Measurements from ENCODE around the gene ZNF714. TPM values are rescaled to one million over a fixed set of nuclear protein-coding genes. Genes with fewer than 3 reads are reported as not detected.
"Not testable (repeated sequence)": the region's sequence is repeated elsewhere in the genome, so short reads cannot be mapped to it uniquely, and the experiment has no call there.

ZNF714 gene
- total RNA-seq, 1 experiment from 2014 or later: 20.0 TPM

- TF ChIP-seq REST (IDR thresholded peaks at IDR 0.05; ENCODE audit: low read depth): no peak
- no peak for TF ChIP-seq EGR1 (IDR thresholded peaks at IDR 0.05; ENCODE audit: low read depth)
- no peak for TF ChIP-seq MAX (IDR thresholded peaks at IDR 0.05)
- TF ChIP-seq FOSL1 (IDR thresholded peaks at IDR 0.05; ENCODE audit: low read depth): no peak
- TF ChIP-seq CEBPB (IDR thresholded peaks at IDR 0.05; ENCODE audit: low read depth): no peak
- TF ChIP-seq EZH2phosphoT487 (IDR thresholded peaks at IDR 0.05; ENCODE audit: borderline replicate concordance): no peak
Observed at GRCh38 chr19:21138130-21138529, 56.1 kb downstream of the ZNF714 start (continued).

GRCh38 chr19:21141006-21141405 is 59.0 kb downstream of the ZNF714 start:
- CTCF ChIA-PET; H3K9ac ChIP-seq (ENCODE audit: low read length); H3K9me2 ChIP-seq (ENCODE audit: insufficient read depth); POLR2A ChIA-PET; H3K27ac ChIP-seq (ENCODE audit: low read depth, low read length); ATAC-seq; H4K20me1 ChIP-seq (ENCODE audit: insufficient read depth); H3K36me3 ChIP-seq (ENCODE audit: control insufficient read depth in 1 of 2, insufficient read depth in 2 of 2, low read length in 2 of 2); DNase-seq (ENCODE audit: low read depth, low spot score); RAD21 ChIA-PET (ENCODE audit: low non-redundant PET in 1 of 2, low total read pairs in 2 of 2, uncharacterized antibody in 2 of 2, unreplicated experiment in 2 of 2); H3K27me3 ChIP-seq (ENCODE audit: insufficient read depth, low read length); H3K9me3 ChIP-seq (ENCODE audit: control insufficient read depth in 1 of 2, insufficient read depth in 1 of 2, low read depth in 1 of 2, low read length in 2 of 2); BruUV-seq (replicated peaks); H3K4me2 ChIP-seq (ENCODE audit: low read length); H3K4me3 ChIP-seq (replicated peaks in 1 of 2; ENCODE audit: low read depth in 1 of 2, low read length in 2 of 2): not testable (repeated sequence)
- H3K4me1 ChIP-seq (ENCODE audit: control insufficient read depth in 1 of 2, insufficient read depth in 2 of 2, low read length in 2 of 2): peaks cover 6 to 16% of the 10 kb centered on the region in 2 experiments; a peak in 3 of 4 replicates
- peak overlapping the region; percentile 61 for H2AFZ ChIP-seq (ENCODE audit: low read depth, low read length, poor library complexity, severe bottlenecking)
- intact Hi-C loops (cut with micrococcal nuclease): loop anchor here (5.0 kb wide), 1 partner anchor 119 kb away; the partner anchor contains the start of gene ZNF430
- H3K79me2 ChIP-seq (ENCODE audit: insufficient read depth, low read length): peaks cover 19% of the 10 kb centered on the region

All from HCT116 (cell line).